ENCODE results near the gene ASMT.

DNA sequence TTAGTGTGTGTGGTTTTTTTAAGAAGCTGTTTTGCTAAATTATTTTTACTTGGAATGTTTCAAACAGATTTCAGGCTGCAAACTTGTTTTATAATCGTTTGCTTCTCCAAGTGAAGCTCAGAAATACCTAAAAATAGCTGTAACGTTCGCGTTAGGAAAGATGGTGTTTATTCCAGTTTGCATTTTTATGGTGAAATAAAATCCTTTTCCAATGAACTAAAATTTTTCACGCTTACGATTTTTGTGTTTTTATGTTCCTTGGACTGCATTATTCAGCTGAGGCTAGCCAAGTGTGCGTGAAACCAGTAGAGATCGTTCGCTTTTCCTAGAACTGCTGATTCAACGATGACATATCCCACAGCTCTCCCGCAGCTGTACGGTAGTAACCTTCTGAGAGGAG lies 12.6 kb upstream of the ASMT start:
- TF ChIP-seq TAF1 (IDR thresholded peaks at IDR 0.05; ENCODE audit: borderline replicate concordance, insufficient read depth, low read length) (no peak), POLR2AphosphoS5 (IDR thresholded peaks at IDR 0.05; ENCODE audit: low read depth, low read length) (no peak), SIN3A (IDR thresholded peaks at IDR 0.05; ENCODE audit: borderline replicate concordance, insufficient read depth, low read length) (no peak)
- TF ChIP-seq, protein P1, sequence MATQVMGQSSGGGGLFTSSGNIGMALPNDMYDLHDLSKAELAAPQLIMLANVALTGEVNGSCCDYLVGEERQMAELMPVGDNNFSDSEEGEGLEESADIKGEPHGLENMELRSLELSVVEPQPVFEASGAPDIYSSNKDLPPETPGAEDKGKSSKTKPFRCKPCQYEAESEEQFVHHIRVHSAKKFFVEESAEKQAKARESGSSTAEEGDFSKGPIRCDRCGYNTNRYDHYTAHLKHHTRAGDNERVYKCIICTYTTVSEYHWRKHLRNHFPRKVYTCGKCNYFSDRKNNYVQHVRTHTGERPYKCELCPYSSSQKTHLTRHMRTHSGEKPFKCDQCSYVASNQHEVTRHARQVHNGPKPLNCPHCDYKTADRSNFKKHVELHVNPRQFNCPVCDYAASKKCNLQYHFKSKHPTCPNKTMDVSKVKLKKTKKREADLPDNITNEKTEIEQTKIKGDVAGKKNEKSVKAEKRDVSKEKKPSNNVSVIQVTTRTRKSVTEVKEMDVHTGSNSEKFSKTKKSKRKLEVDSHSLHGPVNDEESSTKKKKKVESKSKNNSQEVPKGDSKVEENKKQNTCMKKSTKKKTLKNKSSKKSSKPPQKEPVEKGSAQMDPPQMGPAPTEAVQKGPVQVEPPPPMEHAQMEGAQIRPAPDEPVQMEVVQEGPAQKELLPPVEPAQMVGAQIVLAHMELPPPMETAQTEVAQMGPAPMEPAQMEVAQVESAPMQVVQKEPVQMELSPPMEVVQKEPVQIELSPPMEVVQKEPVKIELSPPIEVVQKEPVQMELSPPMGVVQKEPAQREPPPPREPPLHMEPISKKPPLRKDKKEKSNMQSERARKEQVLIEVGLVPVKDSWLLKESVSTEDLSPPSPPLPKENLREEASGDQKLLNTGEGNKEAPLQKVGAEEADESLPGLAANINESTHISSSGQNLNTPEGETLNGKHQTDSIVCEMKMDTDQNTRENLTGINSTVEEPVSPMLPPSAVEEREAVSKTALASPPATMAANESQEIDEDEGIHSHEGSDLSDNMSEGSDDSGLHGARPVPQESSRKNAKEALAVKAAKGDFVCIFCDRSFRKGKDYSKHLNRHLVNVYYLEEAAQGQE (IDR thresholded peaks at IDR 0.05; ENCODE audit: insufficient read depth in 1 of 2, low read depth in 2 of 2, low read length in 2 of 2): no peak
